ENCODE results near the gene CEP164. TPM values are rescaled to one million over a fixed set of nuclear protein-coding genes. Genes with fewer than 3 reads are reported as not detected.

The CEP164 gene
- total and polyA plus RNA-seq, 2 of the 8 experiments (the other 6 are each of a cell fraction or from before 2014, with no cell fraction given): 8.4 to 20.8 TPM

- no peak overlapping the region for H2AK5ac ChIP-seq (ENCODE audit: low read depth, low read length)
- no peak overlapping the region for H2BK20ac ChIP-seq (ENCODE audit: low read length)
- H3K4me3 ChIP-seq (ENCODE audit: extremely low read depth in 1 of 4, insufficient read depth in 2 of 4, low read depth in 3 of 4, low read length in 4 of 4): no peak overlapping the region
- no peaks in the 10 kb centered on the region for H3K9me3 ChIP-seq (ENCODE audit: insufficient read depth in 2 of 2, low read depth in 1 of 2, low read length in 1 of 2)
- FAIRE-seq: no peak
- no peak overlapping the region for H4K8ac ChIP-seq (ENCODE audit: extremely low read depth, insufficient read depth, low read length)
- 0 out of 2 replicates have a peak overlapping the region, but pooled peaks have one; percentile 44 for H2BK5ac ChIP-seq (ENCODE audit: low read depth, low read length)
- H3K4ac ChIP-seq (replicated peaks; ENCODE audit: insufficient read length, low read depth, low read length): no peak overlapping the region
- H3K36me3 ChIP-seq (ENCODE audit: control insufficient read depth in 2 of 4, insufficient read depth in 4 of 4, low read length in 3 of 4): peaks cover 0 to 3% (median 0%) of the 10 kb centered on the region in 4 experiments; a peak in 4 of 8 replicates
- no peak overlapping the region for H4K91ac ChIP-seq (replicated peaks; ENCODE audit: insufficient read length, low read length)
- H2BK120ac ChIP-seq (replicated peaks; ENCODE audit: low read depth, low read length): no peak overlapping the region
- H3K14ac ChIP-seq (ENCODE audit: insufficient read length): no peak overlapping the region
- H3K79me2 ChIP-seq (ENCODE audit: control insufficient read depth in 1 of 2, insufficient read depth in 2 of 2, low read length in 2 of 2): no peaks in the 10 kb centered on the region
- no peak overlapping the region for H2BK12ac ChIP-seq (ENCODE audit: low read depth, low read length)
- H3K27me3 ChIP-seq (replicated peaks in 1 of 4; ENCODE audit: control insufficient read depth in 3 of 4, extremely low read depth in 1 of 4, insufficient read depth in 3 of 4, low read length in 3 of 4): no peaks in the 10 kb centered on the region
- ChIA-PET CTCF (ENCODE audit: partially characterized antibody) (interaction anchor here (0.6 to 9.6 kb wide), 6 partner anchors 10 to 397 kb away, joined by 3 to 85 read pairs (median 7); no protein-coding TSS in a partner anchor), POLR2A (ENCODE audit: partially characterized antibody) (interaction anchor here (0.9 kb wide), 1 partner anchor 9 kb away, joined by 4 read pairs; no protein-coding TSS in a partner anchor)
- H3K23me2 ChIP-seq (ENCODE audit: low read depth, low read length): no peaks in the 10 kb centered on the region
- WGBS, 2 experiments (ENCODE audit: extremely low coverage in 1 of 2, insufficient coverage in 1 of 2, insufficient read length in 1 of 2, insufficient replicate concordance in 2 of 2, low coverage in 1 of 2, low lambda C conversion rate in 2 of 2, missing lambda C conversion rate in 1 of 2): 86% methylated on average over 7 of the region's 10 CpGs; no CpG with 5 or more reads in 1 of the 2 experiments
- no peak overlapping the region for H4K5ac ChIP-seq (ENCODE audit: insufficient read length, low read depth, low read length)
- H3K18ac ChIP-seq (ENCODE audit: extremely low read depth, low read length): no peak overlapping the region
- no peaks in the 10 kb centered on the region for H3K79me1 ChIP-seq (ENCODE audit: low read depth, low read length)
- no peak overlapping the region for H2BK15ac ChIP-seq (ENCODE audit: low read length)
- no peak overlapping the region for H3K9ac ChIP-seq (replicated peaks in 1 of 4; ENCODE audit: extremely low read depth in 1 of 4, low read depth in 3 of 4, low read length in 3 of 4)
- no peak overlapping the region for H2AFZ ChIP-seq (ENCODE audit: low read length)
- peaks cover 0 to 4% (median 0%) of the 10 kb centered on the region in 4 experiments; a peak in 2 of 7 replicates for H3K4me1 ChIP-seq (replicated peaks in 1 of 4; ENCODE audit: control insufficient read depth in 3 of 4, insufficient read depth in 4 of 4, low read length in 3 of 4)
- no peak overlapping the region for H3K23ac ChIP-seq (ENCODE audit: insufficient read length)
- H3K27ac ChIP-seq (ENCODE audit: low read depth, low read length): no peak overlapping the region
- H3K56ac ChIP-seq (replicated peaks; ENCODE audit: insufficient read length, low read depth, low read length): no peak overlapping the region
- DNase-seq (ENCODE audit: low read depth in 1 of 2, low spot score in 2 of 2): no peak
- no peak overlapping the region for H3K4me2 ChIP-seq (ENCODE audit: insufficient read depth in 1 of 2, low read depth in 2 of 2, low read length in 2 of 2)
- H4K20me1 ChIP-seq (replicated peaks in 1 of 2; ENCODE audit: control insufficient read depth in 1 of 2, insufficient read depth in 2 of 2, low read length in 2 of 2): no peaks in the 10 kb centered on the region
- TF ChIP-seq CTCF (IDR thresholded peaks at IDR 0.05; ENCODE audit: control extremely low read depth in 1 of 3, insufficient read depth in 1 of 3, low read depth in 1 of 3, low read length in 3 of 3): no peak
- TF ChIP-seq SIN3A (conservative IDR thresholded peaks at IDR 0.05 in 1 of 2, IDR thresholded peaks at IDR 0.05 in 1 of 2; ENCODE audit: low read depth in 1 of 2, low read length in 2 of 2): no peak
- no peak for TF ChIP-seq RNF2 (IDR thresholded peaks at IDR 0.05; ENCODE audit: borderline replicate concordance, low read depth, low read length, missing control alignments, poor library complexity, severe bottlenecking)
- no peak for TF ChIP-seq HDAC6 (IDR thresholded peaks at IDR 0.05; ENCODE audit: low read depth, low read length)
- TF ChIP-seq MAFK (IDR thresholded peaks at IDR 0.05; ENCODE audit: low read depth, low read length): no peak
- no peak for TF ChIP-seq RAD21 (IDR thresholded peaks at IDR 0.05 in 1 of 2, conservative IDR thresholded peaks at IDR 0.05 in 1 of 2; ENCODE audit: low read depth in 2 of 2, low read length in 2 of 2)
- TF ChIP-seq CTBP2 (IDR thresholded peaks at IDR 0.05; ENCODE audit: borderline replicate concordance, insufficient read depth, insufficient read length, low read length): no peak
- no peak for TF ChIP-seq SIX5 (IDR thresholded peaks at IDR 0.05; ENCODE audit: low read depth, low read length)
- no peak for TF ChIP-seq TEAD4 (IDR thresholded peaks at IDR 0.05; ENCODE audit: low read depth, low read length)
Measured at GRCh38 chr11:117411736-117412135, 84.1 kb downstream of the CEP164 start.
